K562 (cell line): ENCODE results near the gene DLGAP1. TPM values are rescaled to one million over a fixed set of nuclear protein-coding genes. Genes with fewer than 3 reads are reported as not detected.

Experiments used
- ATAC-seq: fragments of 200-7000 bp; cut with Tn5 transposase; 3 replicates; pipeline ENCODE4 v1.9.1; 2020; ENCODE audit warnings: moderate library complexity
- BruUV-seq: library from RNA; stranded (reverse); fragments of 400-500 nt; replicated peaks from 2 replicates; lab custom pipeline; 2021; lab: Mats Ljungman, UMichigan
- CTCF ChIA-PET: fragments of 300-600 bp; formaldehyde crosslinking; extraction: SDS; loops from one replicate; lab custom pipeline; 2021; ENCODE audit warnings: low intra/inter-chr PET ratio; lab: Yijun Ruan, JAX
- POLR2A ChIA-PET: fragments of 300-600, 350-650 bp; sonication (Branson Sonifier 250); formaldehyde crosslinking; extraction: SDS; loops from one replicate; lab custom pipeline; 2021; ENCODE audit warnings: antibody characterized with exemption, inconsistent platforms; lab: Yijun Ruan, JAX
- DNase-seq, 4 experiments: peaks; one replicate each; pipeline versions ENCODE4 v3.0.0 to v3.0.0-alpha.2; 2011 to 2018; ENCODE audit warnings: low spot score in 3 of 4, mixed read lengths in 3 of 4; ENCODE audit errors: extremely low read depth in 1 of 4
- FAIRE-seq: peaks from 2 replicates; lab custom pipeline; 2011; peaks lifted over from hg19 to GRCh38; lab: Jason Lieb, UNC
- H2AFZ ChIP-seq: 2 replicates; pipeline ENCODE4 v1.6.0; 2011; ENCODE audit warnings: low read depth, low read length, control low read depth, inconsistent platforms
- H3K27ac ChIP-seq: fragments of 200-600 bp; 3 replicates; pipeline ENCODE4 v1.8.0; 2011; ENCODE audit warnings: low read depth, mild to moderate bottlenecking, control low read depth, inconsistent platforms, low read length, moderate library complexity, mixed read lengths; ENCODE audit errors: extremely low read depth
- H3K27me3 ChIP-seq, 2 experiments: fragments of 300-600 bp in 1 of 2; 2 replicates in 1 of 2; 3 replicates in 1 of 2; pipeline versions ENCODE4 v1.6.0 to v1.8.0; 2011; ENCODE audit warnings: inconsistent platforms in 2 of 2, low read length in 2 of 2, mild to moderate bottlenecking in 1 of 2, mixed read lengths in 1 of 2, moderate library complexity in 1 of 2; ENCODE audit not compliant: control insufficient read depth in 2 of 2, insufficient read depth in 2 of 2
- H3K36me3 ChIP-seq: fragments of 300-600 bp; 3 replicates; pipeline ENCODE4 v1.8.0; 2011; ENCODE audit warnings: mild to moderate bottlenecking, low read length, inconsistent platforms; ENCODE audit not compliant: control insufficient read depth, insufficient read depth
- H3K4me1 ChIP-seq, 2 experiments: fragments of 200-600 bp in 1 of 2; replicated peaks in 1 of 2; 2 replicates in 1 of 2; 3 replicates in 1 of 2; pipeline versions ENCODE4 v1.5.1 to v1.8.0; 2011; ENCODE audit warnings: inconsistent platforms in 2 of 2, low read length in 2 of 2, mild to moderate bottlenecking in 1 of 2, mixed read lengths in 1 of 2, moderate library complexity in 1 of 2; ENCODE audit not compliant: control insufficient read depth in 2 of 2, insufficient read depth in 2 of 2
- H3K4me2 ChIP-seq: 2 replicates; pipeline ENCODE4 v1.6.1; 2011; ENCODE audit warnings: low read length, control low read depth, inconsistent platforms, mixed read lengths; ENCODE audit not compliant: insufficient read depth
- H3K4me3 ChIP-seq: fragments of 200-600 bp; sonication (generic), shearing (Covaris generic); 2 replicates; pipeline ENCODE4 v1.5.1; 2016; ENCODE audit warnings: control low read depth, inconsistent platforms
- H3K79me2 ChIP-seq: fragments of 200-600 bp; 3 replicates; pipeline ENCODE4 v1.8.0; 2011; ENCODE audit warnings: low read length, inconsistent platforms; ENCODE audit not compliant: control insufficient read depth, insufficient read depth
- H3K9ac ChIP-seq, 2 experiments: 2 replicates each; pipeline versions ENCODE4 v1.6.0 to v1.6.1; 2011; ENCODE audit warnings: low read depth in 2 of 2, low read length in 2 of 2, control low read depth in 1 of 2, inconsistent platforms in 1 of 2, mild to moderate bottlenecking in 1 of 2, mixed read lengths in 1 of 2; ENCODE audit not compliant: insufficient read depth in 1 of 2
- H3K9me1 ChIP-seq: one replicate; pipeline ENCODE4 v1.6.0; 2011; ENCODE audit warnings: inconsistent platforms, mild to moderate bottlenecking, low read length, moderate library complexity; ENCODE audit not compliant: control insufficient read depth, insufficient read depth
- H3K9me3 ChIP-seq: replicated peaks from 2 replicates; pipeline ENCODE4 v1.5.1; 2011; ENCODE audit warnings: low read depth, low read length, inconsistent platforms; ENCODE audit not compliant: control insufficient read depth, insufficient read depth
- H4K20me1 ChIP-seq: replicated peaks from 2 replicates; pipeline ENCODE4 v1.6.1; 2011; ENCODE audit warnings: low read length, inconsistent platforms, mixed read lengths; ENCODE audit not compliant: control insufficient read depth, insufficient read depth
- ARID2 ChIP-seq: fragments of 450-650 bp; IDR thresholded peaks from 2 replicates; pipeline ENCODE4 v1.6.1; 2017; ENCODE audit warnings: antibody characterized with exemption, mild to moderate bottlenecking
- GTF2A2 ChIP-seq: IDR thresholded peaks from 2 replicates; pipeline ENCODE4 v1.6.1; 2016; ENCODE audit warnings: mild to moderate bottlenecking, missing genetic modification characterization, missing compliant biosample characterization
- IFI16 ChIP-seq: fragments of 250-450 bp; sonication (Bioruptor Pico); IDR thresholded peaks from 2 replicates; pipeline ENCODE4 v2.1.2; 2022; ENCODE audit warnings: mild to moderate bottlenecking, inconsistent platforms
- NUFIP1 ChIP-seq: fragments of 450-650 bp; IDR thresholded peaks from 2 replicates; pipeline ENCODE4 v1.6.1; 2018; ENCODE audit not compliant: partially characterized antibody
- POLR2AphosphoS5 ChIP-seq: IDR thresholded peaks from 2 replicates; pipeline ENCODE4 v1.6.1; 2011; ENCODE audit warnings: mild to moderate bottlenecking, low read depth, low read length, moderate library complexity; ENCODE audit not compliant: control insufficient read depth, insufficient read depth
- ZNF384 ChIP-seq: IDR thresholded peaks from 2 replicates; pipeline ENCODE4 v1.6.1; 2012; ENCODE audit warnings: low read depth, low read length, improper control_type of control experiment
- WGBS: fragments of 100-300 bp; shearing (Covaris generic); methylation state at CpG from one replicate; pipeline ENCODE4 v1.1.6; 2016; ENCODE audit warnings: low coverage, mixed read lengths; ENCODE audit not compliant: insufficient coverage; ENCODE audit errors: missing lambda C conversion rate; 5-methylcytosine and 5-hydroxymethylcytosine counted together
- in situ Hi-C: fragments of 300-500 bp; cut with MboI; formaldehyde crosslinking; loops from 4 replicates; pipeline ENCODE4 v1.15.0; 2018; ENCODE audit warnings: inconsistent platforms, mixed read lengths
- intact Hi-C: fragments of 100-400 bp; cut with micrococcal nuclease; formaldehyde crosslinking; loops from 2 replicates; pipeline ENCODE4 v1.14.2; 2022
- polyA plus RNA-seq, 8 experiments: library from polyadenylated mRNA; depleted of rRNA in 4 of 8; stranded (reverse) in 5 of 8; unstranded in 3 of 8; fragments of >200 nt; fragmentation: Nextera tagmentation in 2 of 8; fragmentation: Illumina TruSeq in 1 of 8; extraction: Ambion mirVana in 2 of 8; extraction: Trizol in 1 of 8; gene quantifications; 2 replicates each; pipeline versions ENCODE4 v1.2.1 to v1.2.3, GENCODE V29; 2011 to 2014; ENCODE audit warnings: inconsistent platforms in 1 of 8, missing spikeins in 1 of 8
- total RNA-seq, 7 experiments: library from RNA; depleted of rRNA in 6 of 7; stranded (reverse); fragments of >200 nt in 6 of 7; fragmentation: Illumina TruSeq in 2 of 7; extraction: Trizol in 2 of 7; gene quantifications; 2 replicates each; pipeline versions ENCODE4 v1.2.1 to v1.2.3, GENCODE V29; 2011 to 2021; ENCODE audit warnings: low replicate concordance in 1 of 7
- TF ChIP-seq, protein P1 (sequence below): fragments of 150-350 bp; conservative IDR thresholded peaks from 2 replicates; pipeline ENCODE4 v1.6.1; 2014; ENCODE audit warnings: low read length
- TF ChIP-seq, protein P2 (sequence below): fragments of 450-650 bp; conservative IDR thresholded peaks from 2 replicates; pipeline ENCODE4 v1.6.1; 2016; ENCODE audit warnings: missing genetic modification characterization, low read depth, mild to moderate bottlenecking, control low read depth, missing compliant biosample characterization
- TF ChIP-seq, protein P3 (sequence below): fragments of 250-450 bp; sonication (Bioruptor Pico); IDR thresholded peaks from 2 replicates; pipeline ENCODE4 v1.8.0; 2021; ENCODE audit warnings: moderate library complexity, mild to moderate bottlenecking, inconsistent platforms

Gene DLGAP1
- total and polyA plus RNA-seq, 9 of the 15 experiments (the other 6 are each of a cell fraction or from before 2014, with no cell fraction given): 0.04 to 0.22 (median 0.08) TPM

DNA sequence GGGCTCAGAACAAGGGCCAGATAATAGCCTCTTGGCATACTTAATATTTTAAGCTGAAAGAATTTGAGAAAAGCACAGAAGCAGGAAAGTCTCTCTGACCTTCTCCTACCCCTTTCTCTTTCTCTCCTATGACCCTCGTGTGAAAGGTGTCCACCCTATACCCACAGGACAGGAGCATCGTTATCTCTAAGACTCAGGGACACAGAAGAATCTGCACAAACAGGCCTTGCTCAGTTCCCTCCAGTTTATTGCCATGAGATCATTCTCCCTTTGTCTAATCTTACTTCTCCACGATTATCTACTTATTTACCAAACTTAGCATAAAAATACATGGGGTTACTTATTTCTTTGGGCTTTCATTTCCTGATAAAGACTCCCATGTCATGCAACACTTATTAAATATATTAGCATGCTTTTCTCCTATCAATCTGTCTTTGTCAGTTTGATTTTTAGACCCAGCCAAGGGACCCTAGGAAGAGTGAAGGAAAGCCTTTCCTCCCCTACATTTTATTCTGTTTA lies 370.7 kb downstream of the DLGAP1 start:
- Histone ChIP-seq H3K9me3 (no peaks in the 10 kb centered on the region), H3K27me3 (no peaks in the 10 kb centered on the region)
- TF ChIP-seq, protein P1, sequence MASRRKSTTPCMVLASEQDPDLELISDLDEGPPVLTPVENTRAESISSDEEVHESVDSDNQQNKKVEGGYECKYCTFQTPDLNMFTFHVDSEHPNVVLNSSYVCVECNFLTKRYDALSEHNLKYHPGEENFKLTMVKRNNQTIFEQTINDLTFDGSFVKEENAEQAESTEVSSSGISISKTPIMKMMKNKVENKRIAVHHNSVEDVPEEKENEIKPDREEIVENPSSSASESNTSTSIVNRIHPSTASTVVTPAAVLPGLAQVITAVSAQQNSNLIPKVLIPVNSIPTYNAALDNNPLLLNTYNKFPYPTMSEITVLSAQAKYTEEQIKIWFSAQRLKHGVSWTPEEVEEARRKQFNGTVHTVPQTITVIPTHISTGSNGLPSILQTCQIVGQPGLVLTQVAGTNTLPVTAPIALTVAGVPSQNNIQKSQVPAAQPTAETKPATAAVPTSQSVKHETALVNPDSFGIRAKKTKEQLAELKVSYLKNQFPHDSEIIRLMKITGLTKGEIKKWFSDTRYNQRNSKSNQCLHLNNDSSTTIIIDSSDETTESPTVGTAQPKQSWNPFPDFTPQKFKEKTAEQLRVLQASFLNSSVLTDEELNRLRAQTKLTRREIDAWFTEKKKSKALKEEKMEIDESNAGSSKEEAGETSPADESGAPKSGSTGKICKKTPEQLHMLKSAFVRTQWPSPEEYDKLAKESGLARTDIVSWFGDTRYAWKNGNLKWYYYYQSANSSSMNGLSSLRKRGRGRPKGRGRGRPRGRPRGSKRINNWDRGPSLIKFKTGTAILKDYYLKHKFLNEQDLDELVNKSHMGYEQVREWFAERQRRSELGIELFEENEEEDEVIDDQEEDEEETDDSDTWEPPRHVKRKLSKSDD: no peak
- TF ChIP-seq, all 486 proteins: peak for 0
- H3K9me1 ChIP-seq: no peaks in the 10 kb centered on the region
- no peak overlapping the region for H3K27ac ChIP-seq
- no peak overlapping the region for H3K4me3 ChIP-seq
- POLR2A ChIA-PET: no interaction called here
- ATAC-seq (no peak), FAIRE-seq (no peak), DNase-seq (no peak)
- no peaks in the 10 kb centered on the region for H3K4me1 ChIP-seq
- in situ Hi-C loops (no loop called here), intact Hi-C loops (no loop called here)
- no peak overlapping the region for H3K4me2 ChIP-seq
- no peaks in the 10 kb centered on the region for H3K79me2 ChIP-seq
- H4K20me1 ChIP-seq: no peaks in the 10 kb centered on the region
- no peak overlapping the region for H3K9ac ChIP-seq
- CTCF ChIA-PET: no interaction called here
- no TSS peak for BruUV-seq
- no peak overlapping the region for H2AFZ ChIP-seq
- 0% methylated on average over 3 of the region's 3 CpGs for WGBS
- H3K36me3 ChIP-seq: no peaks in the 10 kb centered on the region

DNA sequence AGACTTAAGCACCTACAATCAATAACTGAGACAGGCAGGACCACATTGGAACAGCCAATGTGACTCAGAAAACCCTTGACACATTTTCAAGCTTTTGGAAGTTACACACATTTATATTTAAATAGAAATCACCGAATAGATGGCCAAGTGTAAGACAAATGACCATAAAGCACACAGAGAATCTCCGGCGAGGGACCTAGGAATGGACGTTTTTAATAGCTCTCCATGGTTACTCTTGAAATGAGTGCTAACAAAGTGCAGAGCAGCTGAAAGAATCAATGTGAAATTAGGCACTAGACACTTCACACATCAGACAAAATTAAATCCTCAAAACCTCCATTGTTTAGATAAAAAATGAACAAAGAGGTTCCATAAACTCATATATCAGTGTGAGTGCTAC lies 376.9 kb downstream of the DLGAP1 start:
- under 1% methylated on average over 4 of the region's 4 CpGs for WGBS
- H2AFZ ChIP-seq: no peak overlapping the region
- ChIA-PET CTCF (interaction anchor here (0.6 kb wide), 1 partner anchor 13 kb away, joined by 3 read pairs; no protein-coding TSS in a partner anchor), POLR2A (interaction anchor here (0.6 kb wide), 1 partner anchor 18 kb away, joined by 3 read pairs; no protein-coding TSS in a partner anchor)
- H3K27ac ChIP-seq: no peak overlapping the region
- no peak overlapping the region for H3K9ac ChIP-seq
- intact Hi-C loops (no loop called here), in situ Hi-C loops (no loop called here)
- no peak overlapping the region for H3K4me3 ChIP-seq
- no peaks in the 10 kb centered on the region for H3K9me3 ChIP-seq
- no peak for FAIRE-seq
- H3K4me1 ChIP-seq: no peaks in the 10 kb centered on the region
- H3K27me3 ChIP-seq: no peaks in the 10 kb centered on the region
- no peak overlapping the region for H3K4me2 ChIP-seq
- no peak for DNase-seq
- ATAC-seq: no peak
- H3K36me3 ChIP-seq: no peaks in the 10 kb centered on the region
- no peaks in the 10 kb centered on the region for H4K20me1 ChIP-seq
- no peaks in the 10 kb centered on the region for H3K9me1 ChIP-seq
- BruUV-seq: no TSS peak
- no peaks in the 10 kb centered on the region for H3K79me2 ChIP-seq
- TF ChIP-seq, protein P2, sequence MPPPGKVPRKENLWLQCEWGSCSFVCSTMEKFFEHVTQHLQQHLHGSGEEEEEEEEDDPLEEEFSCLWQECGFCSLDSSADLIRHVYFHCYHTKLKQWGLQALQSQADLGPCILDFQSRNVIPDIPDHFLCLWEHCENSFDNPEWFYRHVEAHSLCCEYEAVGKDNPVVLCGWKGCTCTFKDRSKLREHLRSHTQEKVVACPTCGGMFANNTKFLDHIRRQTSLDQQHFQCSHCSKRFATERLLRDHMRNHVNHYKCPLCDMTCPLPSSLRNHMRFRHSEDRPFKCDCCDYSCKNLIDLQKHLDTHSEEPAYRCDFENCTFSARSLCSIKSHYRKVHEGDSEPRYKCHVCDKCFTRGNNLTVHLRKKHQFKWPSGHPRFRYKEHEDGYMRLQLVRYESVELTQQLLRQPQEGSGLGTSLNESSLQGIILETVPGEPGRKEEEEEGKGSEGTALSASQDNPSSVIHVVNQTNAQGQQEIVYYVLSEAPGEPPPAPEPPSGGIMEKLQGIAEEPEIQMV (tag): no peak
- TF ChIP-seq ZNF384 (no peak), POLR2AphosphoS5 (no peak), ARID2 (no peak), IFI16 (no peak), NUFIP1 (no peak), GTF2A2 (tag) (no peak)
- TF ChIP-seq, protein P3, sequence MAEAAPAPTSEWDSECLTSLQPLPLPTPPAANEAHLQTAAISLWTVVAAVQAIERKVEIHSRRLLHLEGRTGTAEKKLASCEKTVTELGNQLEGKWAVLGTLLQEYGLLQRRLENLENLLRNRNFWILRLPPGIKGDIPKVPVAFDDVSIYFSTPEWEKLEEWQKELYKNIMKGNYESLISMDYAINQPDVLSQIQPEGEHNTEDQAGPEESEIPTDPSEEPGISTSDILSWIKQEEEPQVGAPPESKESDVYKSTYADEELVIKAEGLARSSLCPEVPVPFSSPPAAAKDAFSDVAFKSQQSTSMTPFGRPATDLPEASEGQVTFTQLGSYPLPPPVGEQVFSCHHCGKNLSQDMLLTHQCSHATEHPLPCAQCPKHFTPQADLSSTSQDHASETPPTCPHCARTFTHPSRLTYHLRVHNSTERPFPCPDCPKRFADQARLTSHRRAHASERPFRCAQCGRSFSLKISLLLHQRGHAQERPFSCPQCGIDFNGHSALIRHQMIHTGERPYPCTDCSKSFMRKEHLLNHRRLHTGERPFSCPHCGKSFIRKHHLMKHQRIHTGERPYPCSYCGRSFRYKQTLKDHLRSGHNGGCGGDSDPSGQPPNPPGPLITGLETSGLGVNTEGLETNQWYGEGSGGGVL (CRISPR knock-in tag): no peak
